Measurements from ENCODE around the gene GNAL.
"Not testable (repeated sequence)": the region's sequence is repeated elsewhere in the genome, so short reads cannot be mapped to it uniquely, and the experiment has no call there.

The GNAL gene

GRCh38 chr18:11908182-11909060 lies 219.4 kb downstream of the GNAL start, which contains the start of gene MPPE1:
Gene MPPE1, minus strand, starts transcription at chr18:11908317. Its CDS starts 11,053 bp downstream, at chr18:11897264.
- peak; percentile 91 for DNase-seq (ENCODE audit: low spot score)

GRCh38 chr18:11909061-11909455 lies 220.0 kb downstream of the GNAL start:
- DNase-seq (ENCODE audit: low spot score): no peak

GRCh38 chr18:11909591-11910026 lies 220.5 kb downstream of the GNAL start:
- no peak for DNase-seq (ENCODE audit: low spot score)

GRCh38 chr18:11916880-11917279 lies 227.8 kb downstream of the GNAL start:
- not testable (repeated sequence) for DNase-seq (ENCODE audit: low spot score)

- not testable (repeated sequence) for DNase-seq (ENCODE audit: low spot score)
Measured at GRCh38 chr18:11919522-11919921, 230.5 kb downstream of the GNAL start.

- no peak for DNase-seq (ENCODE audit: low spot score)
Measured at GRCh38 chr18:11923450-11923849, 234.4 kb downstream of the GNAL start.

GRCh38 chr18:11925800-11926481 lies 236.9 kb downstream of the GNAL start:
- no peak for DNase-seq (ENCODE audit: low spot score)

GRCh38 chr18:11927497-11927896 lies 238.4 kb downstream of the GNAL start:
- DNase-seq (ENCODE audit: low spot score): no peak

GRCh38 chr18:11932393-11932792 lies 243.3 kb downstream of the GNAL start:
- no peak for DNase-seq (ENCODE audit: low spot score)
